ENCODE measurements around the gene DIPK2B.

Gene DIPK2B

DNA sequence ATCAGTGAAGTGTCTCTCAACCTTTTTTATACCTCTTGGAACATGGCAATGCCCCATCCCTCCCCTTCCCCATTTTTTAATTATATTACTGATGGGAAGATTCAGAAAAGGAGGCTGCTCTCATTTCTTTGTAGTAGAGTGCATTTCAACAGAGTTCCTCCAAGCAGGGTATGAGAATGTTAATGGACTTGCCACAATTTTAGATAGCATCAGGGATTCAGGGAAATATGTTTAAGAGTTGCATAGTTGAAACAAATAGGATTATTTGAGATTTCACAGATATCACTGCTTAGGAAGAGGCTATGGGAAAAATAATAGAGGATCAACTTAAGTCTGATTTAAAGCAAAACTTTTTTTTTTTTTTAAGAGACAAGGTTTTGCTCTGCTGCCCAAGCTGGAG is 46.2 kb downstream of the DIPK2B start:
- no peak for DNase-seq

DNA sequence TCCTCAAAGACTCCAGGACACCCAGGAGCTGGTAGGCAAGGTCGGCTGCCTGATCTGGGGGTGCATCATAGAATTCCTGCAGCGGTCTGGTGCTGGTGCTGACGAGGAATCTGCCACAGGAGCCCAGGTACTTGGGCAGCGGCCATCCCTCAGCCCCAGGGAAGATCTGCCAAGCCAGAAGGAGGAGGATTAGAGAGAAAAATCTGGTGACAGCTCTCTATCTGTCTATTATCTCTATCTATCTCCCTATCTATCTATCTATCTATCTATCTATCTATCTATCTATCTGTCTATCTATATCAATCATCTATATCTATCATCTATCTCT is 46.7 kb downstream of the DIPK2B start:
- DNase-seq: no peak
